Calu3 (cell line): ENCODE measurements around the gene KCTD1. TPM values are rescaled to one million over a fixed set of nuclear protein-coding genes. Genes with fewer than 3 reads are reported as not detected.
A peak's percentile ranks its signal among the peaks of the same experiment; 100 is the strongest.
"Not testable (repeated sequence)": the region's sequence is repeated elsewhere in the genome, so short reads cannot be mapped to it uniquely, and the experiment has no call there.

ENCODE experiments used
- BruUV-seq: library from RNA; stranded (reverse); fragments of 400-500 nt; replicated peaks from 2 replicates; lab custom pipeline; 2021; lab: Mats Ljungman, UMichigan
- CTCF ChIA-PET: fragments of 300-600 bp; sonication (Branson Sonifier 250); formaldehyde crosslinking; loops from one replicate; lab custom pipeline; 2022; ENCODE audit warnings: antibody characterized with exemption; lab: Charles Lee
- DNase-seq: peaks from one replicate; pipeline ENCODE4 v3.0.0; 2022
- H3K27ac Mint-ChIP-seq: one replicate; pipeline ENCODE4 v1.8.0; 2022; ENCODE audit warnings: mixed read lengths; ENCODE audit not compliant: unreplicated experiment
- H3K27me3 Mint-ChIP-seq: one replicate; pipeline ENCODE4 v1.8.0; 2022; ENCODE audit warnings: mixed read lengths; ENCODE audit not compliant: unreplicated experiment
- H3K36me3 Mint-ChIP-seq: one replicate; pipeline ENCODE4 v1.8.0; 2022; ENCODE audit warnings: mild to moderate bottlenecking, moderate library complexity, mixed read lengths; ENCODE audit not compliant: insufficient read depth, unreplicated experiment
- H3K4me1 Mint-ChIP-seq: one replicate; pipeline ENCODE4 v1.8.0; 2022; ENCODE audit warnings: mild to moderate bottlenecking, low read depth, mixed read lengths; ENCODE audit not compliant: unreplicated experiment
- H3K4me3 Mint-ChIP-seq: one replicate; pipeline ENCODE4 v1.8.0; 2022; ENCODE audit warnings: mild to moderate bottlenecking, low read depth, moderate library complexity, mixed read lengths; ENCODE audit not compliant: unreplicated experiment
- H3K9me3 Mint-ChIP-seq: one replicate; pipeline ENCODE4 v1.8.0; 2022; ENCODE audit warnings: low read depth, mixed read lengths; ENCODE audit not compliant: unreplicated experiment
- CTCF ChIP-seq: fragments of 200-600 bp; IDR thresholded peaks from one replicate; pipeline ENCODE4 v1.8.0; 2022; ENCODE audit warnings: antibody characterized with exemption; ENCODE audit not compliant: unreplicated experiment
- intact Hi-C: fragments of 100-400 bp; cut with micrococcal nuclease; formaldehyde crosslinking; loops from one replicate; pipeline ENCODE4 v1.10.0; 2022; ENCODE audit not compliant: unreplicated experiment
- total RNA-seq: library from RNA; stranded (reverse); gene quantifications from 2 replicates; pipeline ENCODE4 v1.2.3, GENCODE V29; 2022

Gene KCTD1
- total RNA-seq, 1 experiment from 2014 or later: 54.1 TPM

- CTCF ChIA-PET: no interaction called here
- no peak for DNase-seq
- no peak for TF ChIP-seq CTCF
- intact Hi-C loops: no loop called here
- no peaks in the 10 kb centered on the region for H3K27me3 Mint-ChIP-seq
- H3K4me1 Mint-ChIP-seq: peaks cover 22% of the 10 kb centered on the region
- peaks cover 6% of the 10 kb centered on the region for H3K36me3 Mint-ChIP-seq
- no peak overlapping the region for H3K27ac Mint-ChIP-seq
- H3K4me3 Mint-ChIP-seq: no peak overlapping the region
- H3K9me3 Mint-ChIP-seq: peaks cover 4% of the 10 kb centered on the region
- BruUV-seq: no TSS peak
Measured at GRCh38 chr18:26439537-26439936, 108.8 kb downstream of the KCTD1 start.

GRCh38 chr18:26438980-26439379 is 109.4 kb downstream of the KCTD1 start:
- H3K9me3 Mint-ChIP-seq: peaks cover 3% of the 10 kb centered on the region
- H3K36me3 Mint-ChIP-seq: peaks cover 6% of the 10 kb centered on the region
- H3K27me3 Mint-ChIP-seq: no peaks in the 10 kb centered on the region
- no TSS peak for BruUV-seq
- no peak for DNase-seq
- H3K27ac Mint-ChIP-seq: no peak overlapping the region
- H3K4me3 Mint-ChIP-seq: no peak overlapping the region
- CTCF ChIA-PET: interaction anchor here (1.0 kb wide), 1 partner anchor 10 kb away, joined by 3 read pairs; no protein-coding TSS in a partner anchor
- H3K4me1 Mint-ChIP-seq: peaks cover 22% of the 10 kb centered on the region
- TF ChIP-seq CTCF: no peak
- intact Hi-C loops: no loop called here

- CTCF ChIA-PET, H3K27ac Mint-ChIP-seq, H3K4me3 Mint-ChIP-seq, BruUV-seq, H3K36me3 Mint-ChIP-seq, H3K27me3 Mint-ChIP-seq, H3K9me3 Mint-ChIP-seq, DNase-seq: not testable (repeated sequence)
- intact Hi-C loops: loop anchor here (2.0 kb wide), 1 partner anchor 43 kb away; no protein-coding TSS in a partner anchor
- H3K4me1 Mint-ChIP-seq: peaks cover 30% of the 10 kb centered on the region
Measured at GRCh38 chr18:26437634-26438033, 110.7 kb downstream of the KCTD1 start.

- intact Hi-C loops: loop anchor here (2.0 kb wide), 1 partner anchor 44 kb away; no protein-coding TSS in a partner anchor
Measured at GRCh38 chr18:26436176-26437051, 111.9 kb downstream of the KCTD1 start.

More at GRCh38 chr18:26436176-26437051, 111.9 kb downstream of the KCTD1 start:
- DNase-seq: peak; percentile 50
- Mint-ChIP-seq H3K9me3 (no peaks in the 10 kb centered on the region), H3K4me3 (peak overlapping the region; percentile 3), H3K27ac (peak overlapping the region; percentile 77), H3K27me3 (no peaks in the 10 kb centered on the region), H3K36me3 (peaks cover 6% of the 10 kb centered on the region), H3K4me1 (peaks cover 32% of the 10 kb centered on the region)
- no peak for TF ChIP-seq CTCF
- BruUV-seq: no TSS peak
- CTCF ChIA-PET: interaction anchor here (1.0 to 1.3 kb wide), 2 partner anchors 31 to 44 kb away, joined by 4 to 5 read pairs; no protein-coding TSS in a partner anchor
